ENCODE results near the gene NPAS2.

The NPAS2 gene

GRCh38 chr2:100919316-100919715 is 99.4 kb downstream of the NPAS2 start:
- peak; percentile 20 to 40 for DNase-seq

- DNase-seq, result no peak
Observed at GRCh38 chr2:100921685-100922161, 101.8 kb downstream of the NPAS2 start.

- no peak for DNase-seq
Observed at GRCh38 chr2:100923461-100924060, 103.6 kb downstream of the NPAS2 start.

- DNase-seq, result no peak
Observed at GRCh38 chr2:100924122-100924519, 104.2 kb downstream of the NPAS2 start.

GRCh38 chr2:100924520-100925451 is 104.8 kb downstream of the NPAS2 start:
- peak; percentile 6 to 21 for DNase-seq

GRCh38 chr2:100928235-100928634 is 108.3 kb downstream of the NPAS2 start:
- DNase-seq, result no peak

- no peak for DNase-seq
Observed at GRCh38 chr2:100929147-100929546, 109.2 kb downstream of the NPAS2 start.

- DNase-seq, result no peak
Observed at GRCh38 chr2:100934504-100935371, 114.8 kb downstream of the NPAS2 start.

GRCh38 chr2:100935372-100935752 is 115.4 kb downstream of the NPAS2 start:
- DNase-seq, result no peak

- no peak for DNase-seq
Observed at GRCh38 chr2:100936070-100936741, 116.3 kb downstream of the NPAS2 start.

- DNase-seq, result no peak
Observed at GRCh38 chr2:100936972-100937542, 117.1 kb downstream of the NPAS2 start.

- no peak for DNase-seq
Observed at GRCh38 chr2:100938031-100939026, 118.4 kb downstream of the NPAS2 start.

GRCh38 chr2:100939445-100939844 is 119.5 kb downstream of the NPAS2 start:
- DNase-seq, result no peak

GRCh38 chr2:100940240-100940639 is 120.3 kb downstream of the NPAS2 start:
- DNase-seq, result no peak

GRCh38 chr2:100940766-100941645 is 121.1 kb downstream of the NPAS2 start:
- peak in 1 of 2 donors; percentile 18 for DNase-seq

GRCh38 chr2:100941646-100942240 is 121.8 kb downstream of the NPAS2 start:
- no peak for DNase-seq

GRCh38 chr2:100944617-100945432 is 124.9 kb downstream of the NPAS2 start:
- no peak for DNase-seq

- DNase-seq, result no peak
Observed at GRCh38 chr2:100945433-100945740, 125.4 kb downstream of the NPAS2 start.
